CD14-positive monocyte (primary cell): ENCODE data around the gene SLC22A17. TPM values are rescaled to one million over a fixed set of nuclear protein-coding genes. Genes with fewer than 3 reads are reported as not detected.

ENCODE experiments used
- DNase-seq, 3 donors: peaks; one replicate each; pipeline ENCODE4 v3.0.0-alpha.2; 2011 to 2022
- H2AFZ ChIP-seq: 2 replicates; pipeline ENCODE4 v1.6.0; 2012; ENCODE audit warnings: mild to moderate bottlenecking, low read depth, low read length, inconsistent platforms; ENCODE audit not compliant: insufficient read depth, poor library complexity, severe bottlenecking
- H3K27ac ChIP-seq, 2 donors: 1 replicate in 1 of 2; 2 replicates in 1 of 2; pipeline ENCODE4 v1.5.1; 2012 to 2013; ENCODE audit warnings: low read length in 2 of 2, control low read depth in 1 of 2, inconsistent platforms in 1 of 2, low read depth in 1 of 2, mild to moderate bottlenecking in 1 of 2
- H3K27me3 ChIP-seq, 2 donors: one replicate each; pipeline versions ENCODE4 v1.6.0 to v1.6.1; 2011 to 2013; ENCODE audit warnings: low read length in 2 of 2; ENCODE audit not compliant: control insufficient read depth in 2 of 2, insufficient read depth in 2 of 2
- H3K36me3 ChIP-seq, 2 donors: replicated peaks in 1 of 2; 1 replicate in 1 of 2; 2 replicates in 1 of 2; pipeline versions ENCODE4 v1.5.1 to v1.6.1; 2012 to 2013; ENCODE audit warnings: low read length in 2 of 2, control low read depth in 1 of 2, inconsistent platforms in 1 of 2, mild to moderate bottlenecking in 1 of 2; ENCODE audit not compliant: insufficient read depth in 2 of 2, control insufficient read depth in 1 of 2
- H3K4me1 ChIP-seq, 2 donors: 1 replicate in 1 of 2; 2 replicates in 1 of 2; pipeline versions ENCODE4 v1.5.1 to v1.6.1; 2012 to 2013; ENCODE audit warnings: low read length in 2 of 2, control low read depth in 1 of 2, inconsistent platforms in 1 of 2, mild to moderate bottlenecking in 1 of 2, moderate library complexity in 1 of 2; ENCODE audit not compliant: insufficient read depth in 2 of 2, control insufficient read depth in 1 of 2
- H3K4me2 ChIP-seq: replicated peaks from 2 replicates; pipeline ENCODE3; 2012; ENCODE audit warnings: low read length, moderate library complexity, mild to moderate bottlenecking; ENCODE audit not compliant: poor library complexity, severe bottlenecking; ENCODE audit errors: extremely low read depth
- H3K4me3 ChIP-seq, 3 experiments: fragments of 200-600 bp in 1 of 3; sonication (generic) in 1 of 3; replicated peaks in 1 of 3; 1 replicate in 2 of 3; 2 replicates in 1 of 3; pipeline ENCODE4 v1.5.1; 2011 to 2013; ENCODE audit warnings: low read length in 3 of 3, mild to moderate bottlenecking in 3 of 3, control low read depth in 2 of 3, low read depth in 2 of 3, inconsistent platforms in 1 of 3, moderate library complexity in 1 of 3
- H3K79me2 ChIP-seq: 2 replicates; pipeline ENCODE4 v1.6.0; 2012; ENCODE audit warnings: mild to moderate bottlenecking, control low read depth, inconsistent platforms, low read length, moderate library complexity; ENCODE audit not compliant: insufficient read depth
- H3K9ac ChIP-seq: 2 replicates; pipeline ENCODE4 v1.6.0; 2017; ENCODE audit warnings: low read length, mild to moderate bottlenecking; ENCODE audit not compliant: insufficient read depth, poor library complexity, severe bottlenecking
- H3K9me3 ChIP-seq, 2 donors: replicated peaks in 1 of 2; 1 replicate in 1 of 2; 2 replicates in 1 of 2; pipeline versions ENCODE4 v1.5.1 to v1.6.1; 2012 to 2013; ENCODE audit warnings: low read length in 2 of 2, control low read depth in 1 of 2; ENCODE audit not compliant: control insufficient read depth in 1 of 2, insufficient read depth in 1 of 2
- H4K20me1 ChIP-seq: 2 replicates; pipeline ENCODE4 v1.6.0; 2012; ENCODE audit warnings: mild to moderate bottlenecking, low read length, control low read depth, moderate library complexity; ENCODE audit not compliant: insufficient read depth
- H3K27ac Mint-ChIP-seq, 7 donors: one replicate each; pipeline ENCODE4 v1.8.0; 2020; ENCODE audit warnings: mild to moderate bottlenecking in 7 of 7, mixed read lengths in 7 of 7, moderate library complexity in 6 of 7, inconsistent platforms in 2 of 7
- H3K27me3 Mint-ChIP-seq, 3 donors: one replicate each; pipeline ENCODE4 v1.8.0; 2021 to 2022; ENCODE audit warnings: low read depth in 3 of 3, mild to moderate bottlenecking in 3 of 3, mixed read lengths in 3 of 3, moderate library complexity in 3 of 3, inconsistent platforms in 1 of 3
- H3K36me3 Mint-ChIP-seq, 2 donors: one replicate each; pipeline ENCODE4 v1.8.0; 2020; ENCODE audit warnings: mixed read lengths in 2 of 2, inconsistent platforms in 1 of 2, mild to moderate bottlenecking in 1 of 2
- H3K4me1 Mint-ChIP-seq: one replicate; pipeline ENCODE4 v1.8.0; 2020; ENCODE audit warnings: mild to moderate bottlenecking, mixed read lengths
- H3K4me3 Mint-ChIP-seq, 2 donors: one replicate each; pipeline ENCODE4 v1.8.0; 2020; ENCODE audit warnings: mild to moderate bottlenecking in 2 of 2, mixed read lengths in 2 of 2, moderate library complexity in 1 of 2
- H3K9me3 Mint-ChIP-seq, 7 donors: one replicate each; pipeline ENCODE4 v1.8.0; 2020 to 2022; ENCODE audit warnings: mixed read lengths in 7 of 7, mild to moderate bottlenecking in 6 of 7, moderate library complexity in 6 of 7, inconsistent platforms in 2 of 7
- WGBS: methylation state at CpG from one replicate; pipeline ENCODE4 v1.1.5; 2013; ENCODE audit warnings: missing lambda C conversion rate; ENCODE audit not compliant: insufficient coverage; 5-methylcytosine and 5-hydroxymethylcytosine counted together
- intact Hi-C, 2 donors: fragments of 100-400 bp; cut with micrococcal nuclease; formaldehyde crosslinking; loops; one replicate each; pipeline versions ENCODE4 v1.15.0 to v1.15.1; 2023
- polyA plus RNA-seq, 3 donors: library from polyadenylated mRNA; depleted of rRNA in 1 of 3; unstranded in 2 of 3; stranded (reverse) in 1 of 3; fragments of 300-500 nt in 2 of 3; fragments of >200 nt in 1 of 3; fragmentation: Illumina TruSeq in 2 of 3; gene quantifications; 1 replicate in 2 of 3; 2 replicates in 1 of 3; pipeline ENCODE4 v1.2.3, GENCODE V29; 2012 to 2021
- TF ChIP-seq, protein P1 (sequence below): fragments of 200-600 bp; IDR thresholded peaks from one replicate; pipeline ENCODE4 v1.8.0; 2022; ENCODE audit warnings: antibody characterized with exemption, mild to moderate bottlenecking

Gene SLC22A17
- polyA plus RNA-seq, 3 donors = not detected

DNA sequence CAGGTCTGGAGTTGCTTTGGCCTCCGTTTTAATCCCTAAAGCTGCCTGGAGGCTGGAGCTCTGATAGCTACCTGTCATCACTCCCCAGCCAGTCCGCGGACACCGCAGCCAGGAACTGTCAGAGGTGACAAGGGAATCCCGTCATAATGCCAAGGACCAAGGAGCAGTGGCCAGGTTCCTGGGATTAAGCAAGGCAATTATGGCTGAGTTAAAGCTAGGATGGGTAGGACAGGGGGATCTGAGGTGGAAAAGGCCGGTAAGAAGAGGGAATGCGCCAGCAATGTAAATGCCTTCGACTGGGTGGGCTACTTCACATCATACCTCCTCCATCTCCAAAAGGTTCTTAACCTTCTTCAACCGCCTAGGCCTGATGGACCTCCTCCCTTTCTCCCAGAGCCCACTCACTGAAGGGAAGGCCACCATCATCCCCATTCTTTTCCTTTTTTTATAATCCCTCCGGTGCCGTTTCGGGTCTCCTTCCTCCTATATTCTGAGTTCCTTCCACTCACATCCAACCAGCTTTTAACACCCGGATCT, 51.9 kb downstream of the SLC22A17 start:
- TF ChIP-seq, protein P1, sequence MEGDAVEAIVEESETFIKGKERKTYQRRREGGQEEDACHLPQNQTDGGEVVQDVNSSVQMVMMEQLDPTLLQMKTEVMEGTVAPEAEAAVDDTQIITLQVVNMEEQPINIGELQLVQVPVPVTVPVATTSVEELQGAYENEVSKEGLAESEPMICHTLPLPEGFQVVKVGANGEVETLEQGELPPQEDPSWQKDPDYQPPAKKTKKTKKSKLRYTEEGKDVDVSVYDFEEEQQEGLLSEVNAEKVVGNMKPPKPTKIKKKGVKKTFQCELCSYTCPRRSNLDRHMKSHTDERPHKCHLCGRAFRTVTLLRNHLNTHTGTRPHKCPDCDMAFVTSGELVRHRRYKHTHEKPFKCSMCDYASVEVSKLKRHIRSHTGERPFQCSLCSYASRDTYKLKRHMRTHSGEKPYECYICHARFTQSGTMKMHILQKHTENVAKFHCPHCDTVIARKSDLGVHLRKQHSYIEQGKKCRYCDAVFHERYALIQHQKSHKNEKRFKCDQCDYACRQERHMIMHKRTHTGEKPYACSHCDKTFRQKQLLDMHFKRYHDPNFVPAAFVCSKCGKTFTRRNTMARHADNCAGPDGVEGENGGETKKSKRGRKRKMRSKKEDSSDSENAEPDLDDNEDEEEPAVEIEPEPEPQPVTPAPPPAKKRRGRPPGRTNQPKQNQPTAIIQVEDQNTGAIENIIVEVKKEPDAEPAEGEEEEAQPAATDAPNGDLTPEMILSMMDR = no peak
- Mint-ChIP-seq H3K27me3 (no peaks in the 10 kb centered on the region), H3K4me1 (peaks cover 31% of the 10 kb centered on the region), H3K27ac (peak overlapping the region; percentile 97 to 99 (median 98)), H3K36me3 (peaks cover 21 to 35% of the 10 kb centered on the region in 2 donors), H3K4me3 (peak overlapping the region; percentile 87 to 96), H3K9me3 (peaks cover 0 to 2% (median 0%) of the 10 kb centered on the region in 7 donors)
- intact Hi-C loops = loop anchor here (1.0 to 10.0 kb wide), 5 partner anchors 14 to 716 kb away; partner anchors contain the start of genes HOMEZ (in 2 of the 2), PABPN1 (in 2 of the 2) and DAD1 (in 1 of the 2)
- Histone ChIP-seq H2AFZ (peak overlapping the region; percentile 69), H3K9ac (peak overlapping the region; percentile 91), H3K27ac (peak overlapping the region; percentile 93 to 96), H3K4me1 (peaks cover 26 to 44% of the 10 kb centered on the region in 2 donors), H3K4me2 (peak overlapping the region; percentile 77), H3K9me3 (no peaks in the 10 kb centered on the region), H3K36me3 (peaks cover 18 to 31% of the 10 kb centered on the region in 2 donors), H4K20me1 (no peaks in the 10 kb centered on the region), H3K79me2 (peaks cover 22% of the 10 kb centered on the region), H3K4me3 (peak overlapping the region; percentile 64 to 97 (median 83)), H3K27me3 (no peaks in the 10 kb centered on the region)
- 0% methylated on average over 10 of the region's 13 CpGs for WGBS
- DNase-seq = peak in 2 of 3 donors; percentile 32 to 60

DNA sequence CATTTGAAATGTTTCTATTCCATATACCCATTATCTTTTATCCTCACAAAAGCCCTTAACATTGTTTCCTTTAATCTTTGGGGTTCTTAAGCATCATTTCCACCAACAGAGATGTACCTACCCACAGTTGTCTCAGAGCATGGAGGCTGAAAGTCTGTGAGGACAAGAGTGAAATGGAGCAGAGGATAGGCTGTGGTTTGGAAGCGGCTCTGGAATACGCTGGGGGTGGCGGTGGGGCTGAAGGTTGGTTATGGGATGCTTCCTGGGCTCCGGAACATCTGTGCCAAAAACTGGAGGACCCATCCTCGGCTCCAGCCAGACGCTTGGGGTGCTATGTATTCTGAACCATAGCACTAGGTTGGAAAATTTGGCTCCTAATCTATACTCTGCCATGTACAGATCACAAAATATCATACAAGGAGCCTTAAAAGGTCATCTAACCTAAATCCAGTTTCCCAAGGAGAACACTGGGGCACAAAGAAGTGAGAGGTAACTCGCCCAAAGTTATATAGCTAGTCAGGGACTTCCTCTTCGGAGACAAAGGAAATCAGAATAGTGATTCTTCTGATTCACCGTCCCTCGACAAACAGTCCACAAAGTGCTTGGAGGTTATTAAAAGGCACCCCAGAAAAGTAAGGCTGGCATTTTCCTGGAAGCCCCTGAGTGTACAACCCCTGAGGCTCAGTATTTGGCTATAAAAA, 52.6 kb downstream of the SLC22A17 start:
- peak overlapping the region; percentile 87 to 96 for H3K4me3 Mint-ChIP-seq
- H2AFZ ChIP-seq = peak overlapping the region; percentile 69
- WGBS = 67% methylated on average over 3 of the region's 10 CpGs

More for the DNA sequence above, 52.6 kb downstream of the SLC22A17 start:
- intact Hi-C loops = loop anchor here (1.0 to 10.0 kb wide), 4 partner anchors 13 to 715 kb away; partner anchors contain the start of genes HOMEZ (in 2 of the 2), DAD1 (in 1 of the 2) and PABPN1 (in 1 of the 2)
- peaks cover 25 to 42% of the 10 kb centered on the region in 2 donors for H3K4me1 ChIP-seq
- H3K79me2 ChIP-seq = peaks cover 20% of the 10 kb centered on the region
- H3K36me3 ChIP-seq = peaks cover 18 to 31% of the 10 kb centered on the region in 2 donors
- peaks cover 0 to 2% (median 0%) of the 10 kb centered on the region in 7 donors for H3K9me3 Mint-ChIP-seq
- peak overlapping the region; percentile 93 to 96 for H3K27ac ChIP-seq
- H3K9me3 ChIP-seq = no peaks in the 10 kb centered on the region
- H3K27ac Mint-ChIP-seq = peak overlapping the region; percentile 97 to 99 (median 98)
- H3K9ac ChIP-seq = peak overlapping the region; percentile 91
- H3K4me1 Mint-ChIP-seq = peaks cover 31% of the 10 kb centered on the region
- H3K27me3 Mint-ChIP-seq = no peaks in the 10 kb centered on the region
- H3K4me3 ChIP-seq = peak overlapping the region; percentile 64 to 97 (median 83)
- TF ChIP-seq, protein P1 = no peak
- peaks cover 22 to 38% of the 10 kb centered on the region in 2 donors for H3K36me3 Mint-ChIP-seq
- peak; percentile 33 to 55 (median 51) for DNase-seq
- H4K20me1 ChIP-seq = no peaks in the 10 kb centered on the region
- H3K27me3 ChIP-seq = no peaks in the 10 kb centered on the region
- peak overlapping the region; percentile 77 for H3K4me2 ChIP-seq
